ENCODE data around the gene NUFIP1.
A peak's percentile ranks its signal among the peaks of the same experiment; 100 is the strongest.
"Not testable (repeated sequence)": the region's sequence is repeated elsewhere in the genome, so short reads cannot be mapped to it uniquely, and the experiment has no call there.

Gene NUFIP1

DNA sequence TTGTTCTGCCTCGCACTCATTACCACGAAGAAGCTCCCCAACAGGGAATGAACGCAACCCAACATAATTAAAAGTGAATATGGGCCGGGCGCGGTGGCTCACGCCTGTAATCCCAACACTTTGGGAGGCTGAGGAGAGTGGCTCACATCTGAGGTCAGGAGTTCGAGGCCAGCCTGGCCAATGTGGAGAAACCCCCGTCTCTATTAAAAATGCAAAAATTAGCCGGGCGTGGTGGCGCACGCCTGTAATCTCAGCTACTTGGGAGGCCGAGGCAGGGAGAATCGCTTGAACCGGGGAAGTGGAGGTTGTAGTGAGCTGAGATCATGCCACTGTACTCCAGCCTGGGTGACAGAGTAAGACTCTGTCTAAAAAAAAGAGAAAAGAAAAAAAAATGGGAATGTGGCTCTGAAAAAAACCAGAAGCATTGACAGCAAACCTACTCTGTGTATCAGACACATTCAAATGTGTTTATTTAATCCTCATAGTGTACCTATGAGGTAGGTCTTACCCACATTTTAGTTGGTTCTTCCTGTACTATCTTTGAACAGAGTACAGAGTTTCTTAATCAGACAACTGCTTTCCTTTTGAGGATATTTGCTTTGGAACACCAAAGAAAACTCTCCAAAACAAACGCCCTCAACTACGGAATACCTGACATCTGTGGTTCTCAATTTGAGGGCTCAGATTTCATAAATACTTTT is 70.0 kb downstream of the NUFIP1 start:
- no peak for DNase-seq

DNA sequence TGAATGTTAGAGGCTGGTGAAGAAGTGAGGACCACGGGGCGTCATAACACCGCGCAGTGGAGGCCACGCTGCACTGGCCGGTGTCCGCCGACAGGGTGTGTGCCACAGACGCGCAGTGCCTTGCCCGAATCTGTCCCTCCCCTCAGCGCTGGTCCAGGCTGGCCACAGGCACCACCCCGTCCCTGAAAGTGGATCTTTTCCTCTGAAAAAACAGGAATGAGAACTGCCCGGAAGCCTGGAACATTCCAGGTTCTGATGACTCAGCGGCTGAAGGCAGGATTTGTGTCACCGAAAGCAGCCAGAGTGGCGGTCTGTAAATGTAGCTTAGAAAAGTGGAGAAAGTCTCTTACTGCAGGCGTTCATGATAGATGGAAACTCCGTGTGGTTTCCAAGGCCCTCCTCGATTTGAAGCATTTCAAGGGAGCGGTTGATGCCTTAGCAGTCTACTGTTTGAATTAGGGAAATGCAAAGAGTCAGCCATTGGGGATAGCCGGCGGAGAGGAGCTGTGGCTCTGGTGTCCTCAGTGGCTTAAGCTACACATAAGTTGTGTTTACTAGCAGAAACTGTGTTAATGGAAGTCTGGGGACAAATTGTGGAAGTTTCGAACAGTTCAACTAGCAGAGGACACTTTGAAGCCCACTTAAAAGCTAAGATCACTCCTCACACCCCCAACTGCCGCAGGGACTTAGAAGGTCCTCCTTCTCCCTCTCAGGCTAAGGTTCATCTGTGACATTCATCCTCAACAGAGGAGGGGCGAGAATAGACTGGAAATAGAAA is 70.8 kb downstream of the NUFIP1 start:
- DNase-seq = peak; percentile 70

DNA sequence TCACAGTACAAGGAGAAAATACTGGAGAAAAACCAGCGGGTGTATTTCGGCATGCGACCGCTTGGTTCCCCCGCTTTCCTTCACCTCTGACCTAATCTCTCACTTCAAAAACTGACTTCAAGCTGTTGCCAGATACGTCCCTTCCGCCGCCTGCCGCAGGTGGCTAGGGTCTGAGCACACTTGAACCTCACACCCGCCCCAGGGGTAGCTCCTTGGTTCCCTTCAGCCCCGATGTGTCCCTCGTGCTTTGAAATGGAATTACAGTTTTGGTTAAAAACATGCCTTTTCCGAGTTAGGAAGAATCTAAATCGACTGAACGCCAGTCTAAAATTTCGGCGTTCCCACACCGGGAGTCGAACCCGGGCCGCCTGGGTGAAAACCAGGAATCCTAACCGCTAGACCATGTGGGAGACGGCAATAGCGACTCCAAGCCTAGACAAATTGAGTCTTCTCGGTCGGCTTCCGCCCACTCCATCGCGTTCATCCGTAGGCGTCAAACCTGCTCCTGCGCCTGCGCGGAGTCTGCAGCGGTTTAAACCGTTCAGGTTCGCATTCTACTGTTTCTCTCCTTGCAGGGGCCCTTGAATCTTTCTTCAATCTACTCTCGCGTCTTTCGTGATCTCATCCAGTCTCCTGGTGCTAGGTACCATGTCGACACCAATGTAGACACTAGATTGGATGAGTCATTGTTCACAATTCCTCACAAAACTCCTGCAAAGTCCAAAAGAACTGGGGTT is 71.5 kb downstream of the NUFIP1 start:
- peak; percentile 83 for DNase-seq

DNA sequence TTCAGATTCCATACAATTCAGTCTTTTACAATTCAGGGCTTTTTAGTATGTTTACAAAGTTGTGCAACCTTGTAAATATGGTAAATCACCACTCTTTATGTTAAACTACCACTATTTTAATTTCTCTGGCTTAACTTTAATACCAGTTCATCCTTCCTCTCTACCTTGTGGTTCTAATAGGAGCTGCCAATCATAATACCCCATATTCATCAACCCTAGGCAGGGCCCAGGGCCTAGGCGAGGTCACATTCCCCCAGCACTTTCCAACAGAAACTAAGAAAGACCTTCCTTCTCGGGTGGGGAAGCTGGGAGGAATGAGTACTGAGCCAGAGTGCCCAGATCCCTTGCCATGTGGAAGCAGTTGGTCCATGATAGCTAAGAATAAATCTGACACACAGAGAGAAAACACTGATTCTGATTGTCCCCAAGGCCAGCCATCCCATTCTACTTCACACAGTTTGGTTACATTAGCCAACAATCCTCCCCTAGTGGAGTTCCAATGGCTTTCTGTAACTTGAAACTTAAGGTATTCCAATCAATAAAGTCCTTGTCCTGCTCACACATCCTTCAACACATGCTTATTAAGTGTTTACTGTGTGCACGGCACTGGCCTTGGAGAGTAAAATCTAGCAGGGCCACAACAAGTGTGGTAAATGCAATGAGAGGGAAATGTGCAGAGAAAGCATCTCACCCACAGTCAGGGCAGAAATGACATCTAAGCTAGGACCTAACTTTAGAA is 76.8 kb downstream of the NUFIP1 start:
- no peak for DNase-seq

GRCh38 chr13:44908712-44909111 is 80.6 kb downstream of the NUFIP1 start:
- DNase-seq = no peak

DNA sequence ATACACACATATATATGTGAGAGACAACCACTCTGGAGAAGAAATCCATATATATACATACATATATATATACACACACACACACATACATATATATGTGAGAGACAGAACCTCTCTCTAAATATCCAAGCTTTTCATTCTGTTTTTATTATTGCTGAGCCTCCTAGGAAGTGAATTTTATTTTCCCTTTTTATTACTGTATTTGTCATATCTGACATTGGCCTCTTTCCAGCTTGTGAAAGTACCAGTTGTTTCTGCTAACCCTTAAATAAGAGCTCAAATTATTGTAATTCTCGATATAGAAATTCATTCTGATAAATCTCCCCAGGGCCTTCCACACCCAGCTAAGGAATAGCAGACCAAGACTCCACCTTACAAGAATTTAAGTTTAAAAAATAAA is 81.0 kb downstream of the NUFIP1 start:
- DNase-seq = no peak

GRCh38 chr13:44906713-44907112 is 82.6 kb downstream of the NUFIP1 start:
- DNase-seq = no peak

- no peak for DNase-seq
Observed at GRCh38 chr13:44906230-44906629, 83.0 kb downstream of the NUFIP1 start.

- DNase-seq = no peak
Observed at GRCh38 chr13:44905556-44905955, 83.7 kb downstream of the NUFIP1 start.

DNA sequence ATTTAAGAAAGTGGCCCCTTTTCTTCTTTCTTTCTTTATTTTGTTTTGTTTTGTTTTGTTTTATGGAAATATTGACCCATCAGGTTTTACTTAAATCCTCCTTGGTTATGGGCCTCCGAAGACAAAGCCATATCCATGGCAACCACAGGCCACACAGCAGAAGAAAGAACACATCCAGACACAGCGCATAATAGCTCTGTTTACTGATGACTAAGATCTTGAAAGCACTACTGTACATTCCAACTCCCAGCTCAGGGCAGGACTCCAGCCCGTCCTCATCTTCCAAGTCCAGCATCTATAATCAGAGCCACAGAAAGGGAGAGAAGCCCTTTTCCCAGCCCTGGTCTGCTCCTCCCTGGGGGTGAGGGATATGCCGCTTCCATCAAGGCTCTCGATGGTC is 84.3 kb downstream of the NUFIP1 start:
- no peak for DNase-seq

DNA sequence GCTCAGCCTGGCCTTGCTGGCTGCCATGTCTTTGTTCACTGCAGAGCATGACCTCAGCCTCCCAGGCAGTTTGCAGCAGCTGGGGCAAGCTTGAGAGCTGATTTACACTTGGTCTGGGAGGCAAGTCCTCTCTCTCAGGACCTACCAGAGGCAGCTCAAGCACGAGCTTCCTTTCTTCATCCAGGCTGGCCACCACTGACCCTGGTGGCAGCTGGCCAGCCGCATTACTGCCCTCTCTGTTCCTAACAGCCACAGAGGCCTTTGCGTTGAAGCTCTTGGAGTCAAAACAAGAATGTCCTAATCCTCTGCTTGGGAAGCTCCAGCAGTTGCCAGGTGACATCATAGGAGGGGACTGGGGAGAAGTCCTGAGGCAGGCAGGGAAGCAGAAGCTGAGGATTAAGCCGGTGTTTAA is 85.7 kb downstream of the NUFIP1 start:
- DNase-seq = no peak

DNA sequence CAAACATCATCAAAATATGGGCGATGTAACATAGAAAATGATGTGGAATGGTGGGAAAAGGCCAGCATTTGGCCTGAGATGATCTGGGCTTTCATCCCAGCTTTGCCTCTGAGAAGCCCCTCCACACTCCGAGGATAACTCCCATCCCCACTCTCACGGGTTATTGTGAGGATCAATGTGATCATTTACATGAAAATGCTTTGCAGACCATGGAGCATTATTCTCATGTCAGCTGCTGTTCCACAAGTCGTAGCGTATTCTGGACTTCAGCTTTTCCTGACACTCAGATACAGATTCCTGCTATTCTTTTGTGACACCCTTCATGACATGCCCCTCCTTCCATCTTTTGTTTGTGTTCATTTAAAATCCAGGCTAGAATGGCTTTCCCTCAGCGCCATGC is 86.5 kb downstream of the NUFIP1 start:
- no peak for DNase-seq

DNA sequence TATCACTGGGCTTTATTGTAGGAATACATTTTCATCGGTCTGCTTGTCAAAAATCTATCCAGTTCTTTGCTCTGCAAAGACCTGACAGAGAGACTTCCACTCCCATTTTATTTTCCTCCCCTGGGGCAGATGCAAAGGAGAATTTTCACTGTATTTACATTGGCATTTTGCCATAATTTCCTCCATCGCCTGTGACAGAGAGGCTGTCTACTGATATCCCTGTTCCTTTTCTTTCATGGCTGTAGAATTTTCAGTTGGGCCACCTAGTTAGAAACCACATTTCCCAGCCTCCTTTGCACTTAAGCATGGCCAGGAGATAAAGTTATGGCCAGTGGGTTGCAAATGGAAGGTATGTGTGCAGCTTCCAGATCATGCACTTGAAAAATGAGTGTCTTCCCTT is 89.3 kb downstream of the NUFIP1 start:
- DNase-seq = peak; percentile 25

- DNase-seq = not testable (repeated sequence)
Observed at GRCh38 chr13:44898308-44898707, 91.0 kb downstream of the NUFIP1 start.

DNA sequence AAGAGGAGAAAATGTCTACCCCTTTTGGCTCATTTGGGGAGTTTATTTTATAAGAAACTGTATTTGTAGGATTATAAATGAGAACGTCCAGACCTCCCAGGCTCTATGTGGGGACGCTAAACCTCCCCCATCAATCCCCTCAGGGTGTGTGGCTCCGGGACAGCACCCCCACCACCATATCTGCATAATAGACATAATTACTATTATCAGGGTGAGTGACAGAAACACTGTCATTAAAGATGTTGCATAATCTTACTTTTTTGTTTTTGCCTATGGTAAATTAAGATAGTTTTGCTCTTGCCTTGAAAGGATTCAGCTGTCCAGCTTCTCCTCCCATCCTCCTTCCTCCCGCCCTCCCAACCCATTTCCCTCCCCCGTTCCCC is 93.3 kb downstream of the NUFIP1 start:
- DNase-seq = no peak

DNA sequence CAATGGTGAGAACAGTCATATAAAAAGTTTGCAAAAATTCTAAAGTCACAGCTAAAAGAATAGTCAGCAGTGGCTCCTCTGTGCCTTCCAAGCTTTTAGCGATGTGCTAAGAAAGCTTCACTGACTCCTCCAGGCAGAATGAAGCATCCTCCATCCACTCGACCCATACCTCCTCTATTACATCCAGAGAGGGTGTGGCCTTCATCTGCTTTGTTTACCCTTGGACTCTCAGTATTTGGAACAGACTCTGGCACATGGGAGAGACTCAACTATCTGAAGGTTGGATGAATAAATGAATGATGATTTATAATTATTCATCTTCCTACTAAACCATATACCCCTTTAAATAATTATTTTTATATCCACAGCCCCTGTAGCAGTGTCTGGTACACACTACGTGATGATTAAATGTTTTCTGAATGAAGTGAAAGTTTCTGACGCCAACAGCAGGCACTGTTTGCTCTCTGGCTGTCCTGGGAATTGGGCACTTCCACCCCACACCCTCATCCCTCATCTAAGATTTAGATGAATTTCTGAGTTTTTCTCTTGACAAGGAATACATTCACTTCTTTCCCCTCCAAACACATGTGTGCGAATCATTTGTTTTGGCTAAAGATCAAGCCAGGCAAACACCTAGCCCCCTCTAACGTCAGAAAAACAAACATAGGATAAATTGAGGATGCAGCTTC is 93.9 kb downstream of the NUFIP1 start:
- no peak for DNase-seq

- no peak for DNase-seq
Observed at GRCh38 chr13:44894001-44894770, 95.1 kb downstream of the NUFIP1 start.
